Astrocyte of the spinal cord (primary cell): ENCODE results near the gene HOXB9.
A peak's percentile ranks its signal among the peaks of the same experiment; 100 is the strongest.

ENCODE experiments used
- DNase-seq: peaks from one replicate; pipeline ENCODE4 v3.0.0; 2011; ENCODE audit warnings: low read depth, low spot score
- H3K4me3 ChIP-seq: 2 replicates; pipeline ENCODE4 v1.5.1; 2011; ENCODE audit warnings: low read depth, mild to moderate bottlenecking, low read length, moderate library complexity
- in situ Hi-C: cut with HindIII; loops from 2 replicates; pipeline ENCODE4 v1.10.0; 2017; ENCODE audit warnings: low sequenced_read_pairs
- TF ChIP-seq, protein P1 (sequence below): IDR thresholded peaks from 2 replicates; pipeline ENCODE4 v1.5.1; 2012; ENCODE audit warnings: low read depth, mild to moderate bottlenecking, low read length, inconsistent platforms

The HOXB9 gene

DNA sequence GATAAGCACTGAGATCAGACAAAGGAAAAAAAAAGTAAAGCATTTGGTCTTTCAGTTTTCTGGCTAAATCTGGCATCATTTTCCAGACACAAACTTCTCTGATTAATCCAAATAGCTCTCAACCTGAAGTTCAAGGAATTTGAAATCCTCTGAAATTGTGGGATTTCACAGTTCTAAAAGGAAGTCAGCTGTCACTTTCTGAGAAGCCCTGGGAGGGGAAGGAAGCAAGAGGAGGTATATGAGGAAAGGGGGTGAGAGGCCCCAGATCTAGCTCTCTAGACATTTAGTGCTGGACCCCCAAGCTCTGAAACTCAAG lies 17.5 kb upstream of the HOXB9 start:
- TF ChIP-seq, protein P1, sequence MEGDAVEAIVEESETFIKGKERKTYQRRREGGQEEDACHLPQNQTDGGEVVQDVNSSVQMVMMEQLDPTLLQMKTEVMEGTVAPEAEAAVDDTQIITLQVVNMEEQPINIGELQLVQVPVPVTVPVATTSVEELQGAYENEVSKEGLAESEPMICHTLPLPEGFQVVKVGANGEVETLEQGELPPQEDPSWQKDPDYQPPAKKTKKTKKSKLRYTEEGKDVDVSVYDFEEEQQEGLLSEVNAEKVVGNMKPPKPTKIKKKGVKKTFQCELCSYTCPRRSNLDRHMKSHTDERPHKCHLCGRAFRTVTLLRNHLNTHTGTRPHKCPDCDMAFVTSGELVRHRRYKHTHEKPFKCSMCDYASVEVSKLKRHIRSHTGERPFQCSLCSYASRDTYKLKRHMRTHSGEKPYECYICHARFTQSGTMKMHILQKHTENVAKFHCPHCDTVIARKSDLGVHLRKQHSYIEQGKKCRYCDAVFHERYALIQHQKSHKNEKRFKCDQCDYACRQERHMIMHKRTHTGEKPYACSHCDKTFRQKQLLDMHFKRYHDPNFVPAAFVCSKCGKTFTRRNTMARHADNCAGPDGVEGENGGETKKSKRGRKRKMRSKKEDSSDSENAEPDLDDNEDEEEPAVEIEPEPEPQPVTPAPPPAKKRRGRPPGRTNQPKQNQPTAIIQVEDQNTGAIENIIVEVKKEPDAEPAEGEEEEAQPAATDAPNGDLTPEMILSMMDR, result no peak
- DNase-seq, result no peak
- peak overlapping the region; percentile 48 for H3K4me3 ChIP-seq
- in situ Hi-C loops, result no loop called here

DNA sequence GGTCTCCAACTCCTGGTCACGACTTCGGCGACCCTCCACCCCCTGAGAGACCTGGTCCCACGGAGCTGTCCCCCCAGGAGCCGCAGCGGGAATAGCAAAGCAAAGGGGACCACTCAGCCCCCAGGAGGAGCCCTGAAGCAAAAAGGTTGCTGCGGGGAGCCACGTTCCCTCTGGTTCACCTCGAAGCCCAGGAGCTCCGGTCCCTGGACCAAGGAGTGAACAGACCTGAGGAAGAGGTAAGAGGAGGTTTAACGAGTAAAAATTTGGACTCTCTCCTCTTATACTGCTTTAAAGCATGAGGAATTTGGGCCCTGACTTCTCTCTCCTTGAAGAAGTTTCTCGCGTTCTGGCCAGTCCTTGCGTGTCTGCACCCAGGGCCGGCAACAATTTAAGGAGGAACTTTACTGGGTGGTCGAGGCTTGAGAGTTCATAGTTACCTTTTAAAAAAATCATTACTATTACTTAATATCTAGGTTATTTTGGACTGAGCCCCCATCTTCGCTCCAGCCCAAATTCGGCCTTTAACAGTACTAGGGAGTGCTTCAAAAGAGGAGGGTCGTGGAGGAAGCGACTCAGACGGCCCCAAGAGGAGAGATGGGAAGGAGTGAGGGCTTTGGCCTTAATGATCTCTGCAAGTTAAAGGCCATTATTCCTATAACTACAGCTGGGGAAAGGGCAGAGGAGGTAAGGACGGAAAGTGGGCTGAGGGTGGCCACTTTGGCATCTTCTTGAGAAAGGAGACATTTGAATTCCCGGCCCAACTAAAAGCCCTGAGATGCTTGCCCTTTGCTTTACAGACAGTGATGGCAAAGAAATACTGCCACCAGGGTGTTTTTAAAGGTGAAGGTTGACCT lies 16.9 kb upstream of the HOXB9 start:
- TF ChIP-seq, protein P1, result no peak
- peak overlapping the region; percentile 48 for H3K4me3 ChIP-seq
- in situ Hi-C loops, result no loop called here
- DNase-seq, result no peak

DNA sequence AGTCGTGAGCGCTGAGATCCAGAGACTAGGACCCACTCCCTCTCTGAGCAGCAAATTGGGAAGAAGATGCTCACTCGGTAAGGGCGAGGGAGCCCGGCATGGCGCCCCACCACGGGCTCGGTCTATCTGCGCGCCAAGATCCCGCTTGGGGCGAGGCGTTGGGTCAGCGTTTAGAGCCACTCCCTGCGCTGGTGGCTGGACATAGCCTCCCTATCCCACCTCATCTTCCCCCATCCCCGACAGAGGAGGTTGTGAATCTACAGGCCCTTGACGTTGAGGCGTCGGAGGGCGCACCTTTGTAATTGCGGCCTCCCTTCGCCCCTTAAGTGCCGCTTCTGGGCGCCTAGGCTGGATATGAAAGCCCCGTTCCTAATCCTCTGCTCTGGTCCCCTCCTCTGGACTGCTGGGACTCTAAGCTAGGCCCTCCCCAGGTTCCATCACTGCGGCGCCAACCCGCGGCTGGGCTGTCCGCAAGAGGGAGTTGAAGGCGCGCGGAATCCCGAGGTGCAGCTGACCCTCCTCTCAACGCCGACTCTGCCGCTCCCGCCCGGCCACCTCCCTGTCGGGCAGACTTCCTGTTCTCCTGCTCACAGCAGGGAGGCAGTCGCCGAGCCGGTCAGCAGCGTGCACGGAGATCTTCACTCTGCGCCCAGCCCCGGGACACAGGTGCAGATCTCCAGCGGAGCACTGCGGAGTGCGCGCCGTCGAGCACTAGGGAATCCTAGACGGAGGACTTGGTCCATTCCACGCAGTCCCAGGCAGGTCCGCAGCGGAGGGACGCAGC lies 16.1 kb upstream of the HOXB9 start:
- peak overlapping the region; percentile 48 for H3K4me3 ChIP-seq
- peak; percentile 59 for DNase-seq
- in situ Hi-C loops, result no loop called here
- TF ChIP-seq, protein P1, result peak; percentile 33

DNA sequence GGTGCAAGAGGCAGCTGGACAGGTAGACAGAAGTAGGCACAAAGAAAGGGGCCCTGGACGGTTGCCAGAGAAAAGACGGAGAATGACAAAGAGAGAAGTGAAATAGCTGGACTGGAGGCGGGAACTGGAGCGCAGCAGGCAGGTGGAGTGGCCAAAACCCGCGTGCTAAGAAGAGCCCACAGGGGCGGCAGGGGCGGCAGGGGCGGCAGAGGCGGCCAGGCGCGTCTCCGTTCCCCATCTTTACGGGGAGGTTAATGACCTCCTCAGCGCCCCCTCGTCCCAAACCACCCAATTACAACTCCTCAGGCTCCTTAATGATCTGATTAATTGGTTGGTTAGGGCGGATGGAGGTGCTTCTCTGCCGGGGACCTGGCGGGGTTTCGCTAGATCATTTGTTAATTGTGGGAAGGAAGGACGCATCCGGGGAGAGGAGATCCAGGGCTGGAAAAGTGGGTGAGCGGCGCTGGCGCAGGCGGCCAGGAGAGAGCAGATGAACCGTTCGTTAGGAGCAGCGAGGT lies 15.4 kb upstream of the HOXB9 start:
- DNase-seq, result no peak
- in situ Hi-C loops, result no loop called here
- H3K4me3 ChIP-seq, result peak overlapping the region; percentile 48
- TF ChIP-seq, protein P1, result no peak

DNA sequence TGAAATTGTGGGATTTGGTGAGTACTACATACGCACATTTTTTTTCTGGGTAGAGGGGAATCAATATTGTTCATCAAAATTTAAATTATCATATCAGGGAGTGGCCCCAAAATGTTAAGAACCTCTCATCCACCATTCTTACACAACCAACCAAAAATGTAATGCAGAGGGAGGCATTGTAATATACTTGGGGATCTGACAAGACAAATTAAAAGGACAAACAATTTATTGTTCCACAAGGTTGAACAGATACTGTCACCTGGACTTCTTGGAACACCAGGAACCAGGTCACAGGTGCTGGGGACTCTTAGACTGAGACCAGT lies 14.7 kb upstream of the HOXB9 start:
- no peak overlapping the region for H3K4me3 ChIP-seq
- in situ Hi-C loops, result no loop called here
- TF ChIP-seq, protein P1, result no peak
- DNase-seq, result no peak

DNA sequence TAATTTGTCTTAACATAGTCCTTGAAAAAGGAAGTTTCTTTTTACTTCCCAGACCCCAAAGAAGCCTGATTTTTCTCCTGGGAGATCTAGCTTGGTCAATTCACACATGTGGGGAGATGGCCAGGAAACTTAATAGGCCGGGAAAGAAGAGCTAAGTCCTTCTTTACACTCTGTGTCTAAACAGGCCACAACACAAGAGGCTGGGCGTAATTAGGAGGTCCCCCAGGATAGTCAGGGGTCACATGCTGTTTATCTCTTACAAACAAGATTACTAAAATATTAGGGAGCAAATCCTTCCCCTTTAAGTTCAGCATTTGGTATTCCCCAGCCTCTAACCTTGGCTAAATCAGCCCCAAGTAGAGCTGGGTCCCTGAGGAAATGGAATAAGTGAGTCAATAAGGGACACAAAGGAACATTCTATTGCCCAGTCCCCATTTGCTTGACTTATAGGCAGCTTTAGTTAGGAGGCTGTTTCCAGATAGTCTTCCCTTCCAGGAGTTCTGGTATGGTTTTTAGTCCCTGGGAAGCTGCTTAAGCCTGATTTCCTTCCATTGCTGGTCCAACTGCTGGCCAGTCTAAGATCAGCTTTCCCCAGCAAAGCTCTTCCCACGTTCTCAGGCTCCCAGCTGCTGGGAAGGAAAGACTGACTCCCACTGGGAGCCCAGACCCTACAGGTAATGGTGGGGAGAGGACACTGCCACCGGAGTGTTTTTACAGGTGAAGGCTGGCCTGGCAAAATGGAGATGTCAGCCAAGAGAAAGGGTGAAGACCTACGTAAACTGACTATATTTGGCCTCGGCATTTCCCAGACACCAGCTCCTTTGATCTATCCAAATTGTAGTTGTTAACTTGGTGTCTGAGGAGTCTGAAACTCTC lies 14.1 kb upstream of the HOXB9 start:
- in situ Hi-C loops, result no loop called here
- H3K4me3 ChIP-seq, result no peak overlapping the region
- TF ChIP-seq, protein P1, result no peak
- DNase-seq, result no peak
